Mucosa of descending colon (tissue), 3 donors: ENCODE measurements around the gene TSPAN32. TPM values are rescaled to one million over a fixed set of nuclear protein-coding genes. Genes with fewer than 3 reads are reported as not detected.
A peak's percentile ranks its signal among the peaks of the same experiment; 100 is the strongest.

Source experiments
- ATAC-seq: fragments of 200-7000 bp; cut with Tn5 transposase; one replicate; pipeline ENCODE4 v1.9.1; 2020; ENCODE audit warnings: mild to moderate bottlenecking, moderate library complexity
- DNase-seq, 3 donors: peaks; one replicate each; pipeline ENCODE4 v3.0.0-alpha.2; 2020
- H3K36me3 ChIP-seq: fragments of 200-600 bp; one replicate; pipeline ENCODE4 v1.8.0; 2021; ENCODE audit warnings: low read depth, mild to moderate bottlenecking
- H3K4me1 ChIP-seq: fragments of 200-600 bp; one replicate; pipeline ENCODE4 v1.8.0; 2021; ENCODE audit warnings: low read depth, mild to moderate bottlenecking
- H3K4me3 ChIP-seq: fragments of 200-600 bp; one replicate; pipeline ENCODE4 v1.8.0; 2021; ENCODE audit warnings: mild to moderate bottlenecking
- H3K9me3 ChIP-seq: fragments of 200-600 bp; one replicate; pipeline ENCODE4 v1.8.0; 2021; ENCODE audit warnings: mild to moderate bottlenecking
- intact Hi-C, 2 donors: fragments of 100-400 bp; cut with DNase I in 1 of 2; cut with micrococcal nuclease in 1 of 2; formaldehyde crosslinking; loops; one replicate each; pipeline versions ENCODE4 v1.11.0 to v1.11.1; 2022; cut with DNase I, micrococcal nuclease
- total RNA-seq, 3 donors: library from RNA; stranded (reverse); fragmentation: NEBNext Ultra II Directional in 2 of 3; extraction: Animal tissue kit (Norgen Biotek cat#: 25700) in 2 of 3; gene quantifications; one replicate each; pipeline versions ENCODE4 v1.2.1 to v1.2.4, GENCODE V29; 2021 to 2023
- TF ChIP-seq, protein P1 (sequence below): fragments of 200-600 bp; IDR thresholded peaks from one replicate; pipeline ENCODE4 v1.8.0; 2022; ENCODE audit warnings: antibody characterized with exemption, mild to moderate bottlenecking
- donor health status: DM: no; HTN: no; CAD: no; lungs with moderate emphysema.
- donor health status: DM: no; HTN: no; CAD: no.
- donor health status: DM: no; HTN: yes; CAD: no.

TSPAN32 gene
- total RNA-seq, 3 donors from 2014 or later, result 1.2 to 2.8 (median 2.6) TPM

DNA sequence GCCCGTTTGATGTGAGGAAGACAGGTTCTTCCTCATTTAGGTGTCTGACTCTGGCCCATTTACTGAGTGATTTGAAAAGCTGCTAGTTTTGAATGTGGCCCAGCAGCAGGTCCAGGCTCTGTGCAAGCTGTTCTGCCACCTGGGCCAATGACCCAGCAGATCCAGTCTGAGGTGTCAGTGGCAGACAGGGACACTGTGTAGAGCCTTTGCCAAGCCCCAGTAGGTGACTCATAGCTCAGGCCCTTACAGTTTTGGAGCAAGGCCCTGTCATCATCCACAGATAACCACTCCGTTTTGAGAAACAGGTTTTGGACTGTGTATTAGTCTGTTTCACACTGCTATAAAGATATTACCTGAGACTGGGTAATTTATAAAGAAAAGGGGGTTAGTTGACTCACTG lies 23.9 kb downstream of the TSPAN32 start:
- intact Hi-C loops, result no loop called here
- TF ChIP-seq, protein P1, sequence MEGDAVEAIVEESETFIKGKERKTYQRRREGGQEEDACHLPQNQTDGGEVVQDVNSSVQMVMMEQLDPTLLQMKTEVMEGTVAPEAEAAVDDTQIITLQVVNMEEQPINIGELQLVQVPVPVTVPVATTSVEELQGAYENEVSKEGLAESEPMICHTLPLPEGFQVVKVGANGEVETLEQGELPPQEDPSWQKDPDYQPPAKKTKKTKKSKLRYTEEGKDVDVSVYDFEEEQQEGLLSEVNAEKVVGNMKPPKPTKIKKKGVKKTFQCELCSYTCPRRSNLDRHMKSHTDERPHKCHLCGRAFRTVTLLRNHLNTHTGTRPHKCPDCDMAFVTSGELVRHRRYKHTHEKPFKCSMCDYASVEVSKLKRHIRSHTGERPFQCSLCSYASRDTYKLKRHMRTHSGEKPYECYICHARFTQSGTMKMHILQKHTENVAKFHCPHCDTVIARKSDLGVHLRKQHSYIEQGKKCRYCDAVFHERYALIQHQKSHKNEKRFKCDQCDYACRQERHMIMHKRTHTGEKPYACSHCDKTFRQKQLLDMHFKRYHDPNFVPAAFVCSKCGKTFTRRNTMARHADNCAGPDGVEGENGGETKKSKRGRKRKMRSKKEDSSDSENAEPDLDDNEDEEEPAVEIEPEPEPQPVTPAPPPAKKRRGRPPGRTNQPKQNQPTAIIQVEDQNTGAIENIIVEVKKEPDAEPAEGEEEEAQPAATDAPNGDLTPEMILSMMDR, result no peak
- no peak for DNase-seq

DNA sequence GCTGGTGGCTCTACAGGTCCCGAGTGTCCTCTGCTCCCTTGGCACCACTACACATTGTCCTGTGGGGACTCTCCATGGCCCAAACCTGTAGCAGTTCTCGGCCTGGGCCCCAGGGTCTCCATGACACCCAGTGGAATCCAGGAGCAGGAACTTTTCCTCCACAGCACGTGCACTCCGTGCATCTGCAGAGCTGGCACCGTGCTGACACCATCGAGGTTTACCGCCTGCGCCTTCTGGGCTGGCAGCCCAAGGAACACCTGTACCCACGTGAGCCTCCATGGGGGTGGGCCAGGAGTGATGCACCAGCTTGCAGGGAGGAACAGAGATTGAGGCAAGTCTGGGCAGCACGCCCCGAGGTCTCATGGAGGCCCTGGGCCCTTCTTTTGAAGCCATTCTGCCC lies 25.2 kb downstream of the TSPAN32 start:
- no peak for ATAC-seq

More for the DNA sequence above, 23.9 kb downstream of the TSPAN32 start:
- Histone ChIP-seq H3K4me1 (no peaks in the 10 kb centered on the region), H3K4me3 (no peak overlapping the region), H3K9me3 (peaks cover 3% of the 10 kb centered on the region), H3K36me3 (no peaks in the 10 kb centered on the region)
- ATAC-seq, result peak; percentile 9

DNA sequence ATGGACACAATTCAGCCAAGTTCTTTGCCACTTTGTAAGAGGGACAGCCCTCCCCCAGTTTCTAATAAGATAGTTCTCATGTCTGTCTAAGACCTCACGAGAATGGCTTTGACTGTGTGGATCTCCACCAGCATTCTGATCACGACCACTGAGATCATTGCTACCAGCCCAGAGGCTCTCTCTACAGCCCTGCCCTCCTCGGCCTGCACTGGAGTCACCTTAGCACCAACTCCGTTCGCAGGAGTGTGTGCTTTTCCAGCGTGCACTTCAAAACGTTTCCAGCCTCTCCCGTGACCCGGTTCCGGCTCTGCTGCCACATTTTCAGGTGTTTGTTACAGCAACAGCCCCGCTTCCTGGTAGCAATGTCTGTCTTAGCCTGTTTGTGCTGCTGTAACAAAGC lies 26.2 kb downstream of the TSPAN32 start:
- DNase-seq (no peak), ATAC-seq (no peak)
- intact Hi-C loops, result no loop called here
- Histone ChIP-seq H3K4me3 (no peak overlapping the region), H3K9me3 (peaks cover 10% of the 10 kb centered on the region), H3K4me1 (no peaks in the 10 kb centered on the region), H3K36me3 (no peaks in the 10 kb centered on the region)
- TF ChIP-seq, protein P1, result no peak

More for the DNA sequence above, 25.2 kb downstream of the TSPAN32 start:
- Histone ChIP-seq H3K4me1 (no peaks in the 10 kb centered on the region), H3K36me3 (no peaks in the 10 kb centered on the region), H3K9me3 (peaks cover 10% of the 10 kb centered on the region), H3K4me3 (no peak overlapping the region)
- intact Hi-C loops, result no loop called here
- no peak for DNase-seq
- TF ChIP-seq, protein P1, result no peak

DNA sequence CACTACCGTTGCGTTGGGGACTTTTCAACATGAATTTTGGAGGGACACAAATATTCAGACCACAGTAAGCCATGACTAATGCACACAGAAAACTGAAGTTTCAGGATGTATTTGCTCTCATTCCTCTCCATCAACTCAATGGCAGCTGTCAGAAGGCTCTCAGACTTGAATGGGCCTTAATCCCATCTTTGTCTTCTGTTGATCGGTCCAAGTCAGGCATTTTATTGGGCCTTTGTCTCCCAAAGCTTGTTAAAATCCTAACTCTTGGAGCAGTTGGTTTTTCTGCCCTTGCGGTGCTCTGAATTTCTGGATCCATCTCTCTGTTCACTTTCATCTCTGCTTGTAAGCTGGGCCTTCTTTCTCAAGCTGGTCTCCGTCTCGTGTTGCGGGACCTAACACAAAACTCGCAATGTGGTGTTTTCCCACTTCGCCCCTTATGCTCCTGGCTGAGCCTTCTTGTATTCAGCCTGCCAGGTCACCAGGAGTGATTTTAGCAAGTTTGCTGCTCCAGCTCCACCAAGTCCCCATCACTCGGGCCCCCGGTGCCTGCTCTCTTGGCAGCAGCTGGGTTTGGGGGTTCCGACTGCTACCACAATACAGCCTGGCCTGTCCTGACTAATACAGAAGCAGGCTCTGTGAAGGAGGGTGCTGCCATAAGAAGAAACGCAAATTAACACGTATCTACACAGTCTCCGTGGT lies 27.0 kb downstream of the TSPAN32 start:
- peaks cover 10% of the 10 kb centered on the region for H3K9me3 ChIP-seq
- no peaks in the 10 kb centered on the region for H3K4me1 ChIP-seq
- H3K4me3 ChIP-seq, result no peak overlapping the region
- no peaks in the 10 kb centered on the region for H3K36me3 ChIP-seq
- intact Hi-C loops, result no loop called here
- DNase-seq (no peak), ATAC-seq (no peak)
- TF ChIP-seq, protein P1, result no peak

DNA sequence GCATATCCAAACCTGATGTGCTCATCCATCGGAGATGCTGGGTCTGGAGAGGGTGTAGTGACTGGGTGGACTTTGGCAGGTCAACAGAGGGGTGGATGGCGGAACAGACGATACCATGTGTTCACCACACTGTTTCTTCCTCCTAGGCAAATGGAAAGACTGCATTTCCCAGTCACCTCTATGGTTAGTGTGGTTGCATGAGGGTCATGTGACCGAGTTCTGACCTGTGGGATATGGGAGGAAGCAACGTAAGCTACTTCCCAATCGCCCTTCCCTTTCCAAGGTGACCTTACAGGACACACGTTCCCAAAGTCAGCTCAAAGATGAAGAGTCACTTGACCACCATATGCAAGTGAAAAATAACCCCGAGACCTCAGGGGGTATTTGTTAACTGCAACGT lies 27.7 kb downstream of the TSPAN32 start:
- ATAC-seq (no peak), DNase-seq (no peak)
- no peak overlapping the region for H3K4me3 ChIP-seq

More for the DNA sequence above, 27.7 kb downstream of the TSPAN32 start:
- H3K9me3 ChIP-seq, result peaks cover 10% of the 10 kb centered on the region
- intact Hi-C loops, result no loop called here
- no peaks in the 10 kb centered on the region for H3K4me1 ChIP-seq
- H3K36me3 ChIP-seq, result no peaks in the 10 kb centered on the region
- TF ChIP-seq, protein P1, result no peak
